Stimulated activated CD4-positive, alpha-beta T cell treated with anti-CD3 and anti-CD28 coated beads, TNF-alpha, amount 100 ng/mL, for 1 hour (primary cell): ENCODE measurements around the gene PPP4R3A.
"Not testable (repeated sequence)": the region's sequence is repeated elsewhere in the genome, so short reads cannot be mapped to it uniquely, and the experiment has no call there.

Experiments used
- DNase-seq, 3 donors: peaks; one replicate each; pipeline ENCODE4 v3.0.0-alpha.2; 2020; ENCODE audit warnings: low read depth in 3 of 3, low spot score in 1 of 3

The PPP4R3A gene

GRCh38 chr14:91506226-91506625, 3.9 kb downstream of the PPP4R3A start:
- no peak for DNase-seq

GRCh38 chr14:91503000-91503504, 7.1 kb downstream of the PPP4R3A start:
- DNase-seq: no peak

GRCh38 chr14:91501951-91502930, 7.9 kb downstream of the PPP4R3A start:
- DNase-seq: no peak

GRCh38 chr14:91501348-91501747, 8.8 kb downstream of the PPP4R3A start:
- DNase-seq: no peak

- no peak for DNase-seq
Observed at GRCh38 chr14:91496790-91497189, 13.3 kb downstream of the PPP4R3A start.

GRCh38 chr14:91494392-91495065, 15.6 kb downstream of the PPP4R3A start:
- DNase-seq: not testable (repeated sequence)

- DNase-seq: no peak
Observed at GRCh38 chr14:91493169-91493568, 16.9 kb downstream of the PPP4R3A start.

- no peak for DNase-seq
Observed at GRCh38 chr14:91484744-91485143, 25.4 kb downstream of the PPP4R3A start.

- DNase-seq: no peak
Observed at GRCh38 chr14:91484186-91484585, 25.9 kb downstream of the PPP4R3A start.

GRCh38 chr14:91482263-91483013, 27.7 kb downstream of the PPP4R3A start:
- no peak for DNase-seq

- no peak for DNase-seq
Observed at GRCh38 chr14:91477388-91477787, 32.7 kb downstream of the PPP4R3A start.

- no peak for DNase-seq
Observed at GRCh38 chr14:91473046-91473445, 37.1 kb downstream of the PPP4R3A start.

- no peak for DNase-seq
Observed at GRCh38 chr14:91470216-91470615, 39.9 kb downstream of the PPP4R3A start.

- no peak for DNase-seq
Observed at GRCh38 chr14:91466192-91466591, 43.9 kb downstream of the PPP4R3A start.

- no peak for DNase-seq
Observed at GRCh38 chr14:91464615-91465205, 45.4 kb downstream of the PPP4R3A start.

GRCh38 chr14:91458612-91459011, 51.5 kb downstream of the PPP4R3A start:
- DNase-seq: no peak

GRCh38 chr14:91456283-91456682, 53.8 kb downstream of the PPP4R3A start:
- DNase-seq: no peak

GRCh38 chr14:91454580-91454979, 55.5 kb downstream of the PPP4R3A start:
- no peak for DNase-seq

GRCh38 chr14:91454155-91454554, 56.0 kb downstream of the PPP4R3A start:
- no peak for DNase-seq

- DNase-seq: no peak
Observed at GRCh38 chr14:91453744-91454143, 56.4 kb downstream of the PPP4R3A start.
